Subcutaneous abdominal adipose tissue (tissue), 5 donors: Measurements from ENCODE around the gene ANKRD44.

ENCODE experiments used
- H3K27ac ChIP-seq: one replicate; pipeline ENCODE4 v1.7.0; 2013; ENCODE audit warnings: low read depth, mild to moderate bottlenecking, inconsistent platforms, low read length, moderate library complexity
- H3K27me3 ChIP-seq, 5 donors: one replicate each; pipeline ENCODE4 v1.7.0; 2013; ENCODE audit warnings: low read length in 5 of 5, inconsistent platforms in 1 of 5; ENCODE audit not compliant: control insufficient read depth in 5 of 5, insufficient read depth in 4 of 5
- H3K36me3 ChIP-seq, 5 donors: one replicate each; pipeline ENCODE4 v1.7.0; 2013; ENCODE audit warnings: low read length in 5 of 5; ENCODE audit not compliant: control insufficient read depth in 5 of 5, insufficient read depth in 5 of 5
- H3K4me1 ChIP-seq, 5 donors: one replicate each; pipeline ENCODE4 v1.7.0; 2013; ENCODE audit warnings: low read length in 5 of 5, mild to moderate bottlenecking in 3 of 5, moderate library complexity in 1 of 5; ENCODE audit not compliant: control insufficient read depth in 5 of 5, insufficient read depth in 5 of 5
- H3K4me3 ChIP-seq, 5 donors: one replicate each; pipeline ENCODE4 v1.7.0; 2013; ENCODE audit warnings: low read length in 5 of 5, low read depth in 1 of 5
- H3K9ac ChIP-seq, 5 donors: one replicate each; pipeline ENCODE4 v1.7.0; 2013; ENCODE audit warnings: low read length in 5 of 5, mild to moderate bottlenecking in 4 of 5, moderate library complexity in 3 of 5
- H3K9me3 ChIP-seq, 5 donors: one replicate each; pipeline ENCODE4 v1.7.0; 2013; ENCODE audit warnings: low read length in 5 of 5; ENCODE audit not compliant: control insufficient read depth in 5 of 5
- donor health status: healthy.
- donor health status: healthy.
- donor health status: healthy.
- donor health status: healthy.
- donor health status: healthy.

The ANKRD44 gene

DNA sequence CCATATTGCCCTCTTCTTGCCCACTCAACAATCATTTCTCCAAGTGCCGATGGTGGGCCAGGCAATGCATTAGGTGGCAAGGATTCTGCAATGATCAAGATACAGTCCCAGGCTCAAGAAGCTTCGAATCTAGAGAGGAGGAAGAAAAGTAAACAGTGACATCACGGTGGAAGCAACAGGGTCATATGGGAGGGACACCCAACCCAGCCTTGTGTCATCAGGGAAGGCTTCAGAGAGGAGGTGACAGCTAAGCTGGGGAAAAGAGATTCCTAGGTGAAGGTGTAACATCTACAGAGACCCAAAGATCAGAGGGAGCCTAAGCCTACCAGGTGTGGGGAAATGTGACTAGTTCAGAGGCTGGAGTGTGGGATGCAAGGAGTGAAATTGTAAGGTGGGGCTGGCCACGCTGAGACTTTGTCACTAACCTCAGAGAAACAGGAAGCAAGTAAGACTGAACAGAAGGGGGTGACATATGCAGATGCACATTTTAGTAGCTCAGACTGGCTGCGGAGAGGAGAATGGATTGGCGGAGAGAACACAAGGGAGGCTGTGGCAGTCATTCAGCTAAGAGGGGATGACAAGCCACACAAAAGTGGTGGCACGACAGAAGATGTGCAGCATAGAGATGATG, 104.9 kb downstream of the ANKRD44 start:
- Histone ChIP-seq H3K9ac (no peak overlapping the region), H3K27me3 (no peaks in the 10 kb centered on the region), H3K4me1 (peaks cover 0 to 24% (median 12%) of the 10 kb centered on the region in 5 donors), H3K9me3 (no peaks in the 10 kb centered on the region), H3K27ac (no peak overlapping the region), H3K4me3 (no peak overlapping the region), H3K36me3 (no peaks in the 10 kb centered on the region)

DNA sequence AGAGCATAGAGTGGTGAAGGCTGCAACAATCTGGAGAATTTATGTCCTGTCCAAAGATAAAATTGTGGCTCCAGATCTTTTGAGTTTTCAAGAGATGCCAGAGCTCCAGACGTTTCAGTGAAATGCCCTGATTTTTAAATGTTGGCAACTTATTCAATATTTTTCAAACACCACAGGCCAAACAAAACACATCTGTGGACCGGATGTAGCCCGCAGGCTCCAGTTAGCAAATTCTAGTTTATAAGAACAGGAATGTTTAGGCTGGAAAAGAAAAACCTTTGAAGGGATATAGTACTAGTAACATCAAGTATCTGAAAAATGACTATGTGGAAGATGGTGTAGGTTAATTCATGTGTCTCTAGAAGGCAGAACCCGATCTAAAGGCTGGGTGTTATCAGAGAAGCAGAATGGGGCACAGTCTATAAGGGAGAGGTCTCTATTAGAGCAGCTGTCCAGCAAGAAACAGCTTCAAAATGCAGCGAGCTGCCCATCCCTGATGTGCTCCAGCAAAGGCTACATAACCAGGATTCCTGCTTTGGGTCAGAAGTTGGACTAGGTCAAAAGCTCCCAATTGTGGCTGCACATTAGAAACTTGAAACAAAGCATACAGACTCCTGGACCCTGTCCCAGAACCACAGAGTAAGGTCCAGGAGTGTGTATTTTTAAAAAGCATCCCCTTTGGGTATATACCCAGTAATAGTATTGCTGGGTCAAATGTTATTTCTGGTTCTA, 105.9 kb downstream of the ANKRD44 start:
- H3K36me3 ChIP-seq = no peaks in the 10 kb centered on the region
- H3K4me3 ChIP-seq = no peak overlapping the region
- H3K27ac ChIP-seq = no peak overlapping the region
- H3K9me3 ChIP-seq = no peaks in the 10 kb centered on the region
- no peaks in the 10 kb centered on the region for H3K27me3 ChIP-seq
- no peak overlapping the region for H3K9ac ChIP-seq
- H3K4me1 ChIP-seq = peaks cover 0 to 19% (median 6%) of the 10 kb centered on the region in 5 donors

DNA sequence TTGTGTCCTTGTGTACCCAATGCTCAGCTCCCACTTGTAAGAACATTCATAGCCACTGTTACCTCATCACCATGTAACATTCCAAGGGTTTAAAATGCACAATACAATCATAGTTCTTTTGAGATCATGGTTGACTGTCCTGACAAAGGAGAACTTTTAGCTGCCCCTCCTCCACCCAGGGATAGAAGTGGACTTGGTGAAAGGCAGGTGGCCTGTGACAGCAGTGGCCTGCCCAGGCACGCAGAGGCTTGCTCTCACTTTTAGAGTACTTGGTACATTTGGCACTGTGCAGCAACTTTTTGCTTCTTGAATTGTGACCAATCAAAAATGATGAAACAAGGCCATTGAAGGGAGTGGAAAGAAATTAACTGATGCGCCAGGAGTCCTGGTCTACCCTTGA, 108.7 kb downstream of the ANKRD44 start:
- Histone ChIP-seq H3K9ac (no peak overlapping the region), H3K4me1 (peaks cover 0 to 19% (median 11%) of the 10 kb centered on the region in 5 donors), H3K27ac (no peak overlapping the region), H3K9me3 (no peaks in the 10 kb centered on the region), H3K4me3 (no peak overlapping the region), H3K36me3 (no peaks in the 10 kb centered on the region), H3K27me3 (no peaks in the 10 kb centered on the region)

DNA sequence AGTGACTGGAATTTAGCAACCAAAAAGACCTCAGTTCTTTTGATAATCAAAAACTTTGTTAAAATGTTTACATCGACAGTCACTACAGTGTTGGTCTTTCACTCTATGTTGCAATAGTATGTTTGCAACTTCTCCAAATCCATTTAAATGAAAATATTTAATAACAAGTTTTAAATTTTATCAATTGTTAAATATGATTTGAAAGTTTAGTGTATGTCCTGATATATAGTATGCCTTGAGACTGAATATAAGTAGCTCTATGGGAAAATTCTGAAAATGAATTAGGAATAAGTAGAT, 109.9 kb downstream of the ANKRD44 start:
- H3K27ac ChIP-seq = no peak overlapping the region
- H3K36me3 ChIP-seq = no peaks in the 10 kb centered on the region
- H3K9me3 ChIP-seq = no peaks in the 10 kb centered on the region
- peaks cover 0 to 18% (median 12%) of the 10 kb centered on the region in 5 donors for H3K4me1 ChIP-seq
- no peak overlapping the region for H3K4me3 ChIP-seq
- no peak overlapping the region for H3K9ac ChIP-seq
- no peaks in the 10 kb centered on the region for H3K27me3 ChIP-seq

DNA sequence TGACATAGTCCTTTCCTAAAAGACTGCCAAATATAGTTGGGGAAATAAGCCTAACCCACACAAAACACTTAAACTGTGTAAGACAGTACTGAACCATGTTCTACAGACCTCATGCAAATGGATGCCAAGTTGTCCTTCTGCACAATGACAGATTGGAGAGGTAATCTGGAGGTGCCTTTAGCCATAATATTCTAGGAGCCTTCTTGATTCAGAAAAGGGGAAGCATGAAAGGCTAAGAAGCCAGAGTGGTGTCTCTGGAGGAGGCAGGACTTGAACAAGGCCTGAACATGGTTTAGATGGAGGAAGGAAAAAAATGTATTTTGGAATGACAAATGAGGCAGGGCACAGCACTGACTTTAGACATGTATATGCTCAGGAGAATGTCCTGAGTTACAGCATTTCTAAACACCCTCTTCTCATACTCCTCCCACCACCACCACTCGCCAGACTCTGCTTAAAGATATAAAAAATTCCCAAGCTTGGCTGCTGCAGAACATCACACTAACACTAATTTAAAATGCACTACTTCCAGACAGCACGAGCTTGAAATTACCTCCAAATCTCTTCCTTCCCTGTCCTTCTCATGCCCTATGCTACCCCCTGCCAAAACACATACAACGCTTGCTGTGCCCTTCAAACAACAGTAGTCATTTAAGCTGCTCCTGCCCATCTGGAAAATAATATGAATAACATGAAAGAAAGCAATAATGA, 110.4 kb downstream of the ANKRD44 start:
- no peak overlapping the region for H3K4me3 ChIP-seq
- no peak overlapping the region for H3K9ac ChIP-seq
- no peaks in the 10 kb centered on the region for H3K36me3 ChIP-seq
- H3K27ac ChIP-seq = no peak overlapping the region
- H3K9me3 ChIP-seq = no peaks in the 10 kb centered on the region
- H3K4me1 ChIP-seq = peaks cover 0 to 21% (median 16%) of the 10 kb centered on the region in 5 donors
- H3K27me3 ChIP-seq = no peaks in the 10 kb centered on the region

DNA sequence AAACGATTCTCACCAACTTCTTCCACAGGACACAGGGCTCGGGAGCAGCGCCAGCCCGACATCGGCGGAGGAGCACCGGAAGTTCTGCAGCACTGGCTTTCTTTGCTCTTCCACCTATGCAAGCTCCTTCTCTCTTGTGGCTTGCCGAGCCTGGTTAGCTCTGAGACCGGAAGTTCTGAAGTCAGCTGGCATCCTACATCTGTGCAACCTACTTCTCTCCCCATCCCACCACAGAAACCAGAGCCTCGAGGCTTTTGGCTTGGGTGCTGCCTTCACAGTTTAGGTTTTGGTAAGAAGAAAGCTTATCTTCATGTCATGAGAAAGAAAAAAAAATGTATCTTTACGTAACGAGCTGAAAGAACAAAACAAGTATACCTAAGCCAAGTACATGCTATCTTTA, 111.7 kb downstream of the ANKRD44 start:
- Histone ChIP-seq H3K27me3 (no peaks in the 10 kb centered on the region), H3K9me3 (no peaks in the 10 kb centered on the region), H3K4me1 (peaks cover 0 to 15% (median 11%) of the 10 kb centered on the region in 5 donors), H3K27ac (no peak overlapping the region), H3K36me3 (no peaks in the 10 kb centered on the region), H3K4me3 (peak overlapping the region in 1 of 5 donors; percentile 23), H3K9ac (no peak overlapping the region)

DNA sequence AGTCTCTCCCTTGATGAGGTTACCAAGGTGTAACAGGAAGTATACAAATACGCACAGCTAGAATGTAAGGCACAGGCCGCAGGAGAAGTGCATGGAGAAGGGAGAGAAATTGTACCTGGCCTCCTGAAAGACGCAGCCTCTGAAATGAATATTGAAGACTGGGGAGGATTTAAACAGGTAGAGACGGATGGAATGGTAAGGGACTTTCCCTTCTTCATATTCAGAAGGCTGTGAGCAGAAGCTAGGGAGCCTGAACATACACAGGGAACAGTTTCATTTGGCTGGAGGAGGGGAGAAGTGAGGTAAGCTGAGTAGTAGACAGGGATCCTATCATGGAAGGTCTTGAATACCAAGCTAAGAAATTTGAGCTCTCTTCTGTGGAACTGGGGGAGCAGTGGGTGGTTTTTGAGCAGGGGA, 112.7 kb downstream of the ANKRD44 start:
- Histone ChIP-seq H3K4me3 (no peak overlapping the region), H3K9me3 (no peaks in the 10 kb centered on the region), H3K4me1 (peaks cover 0 to 18% (median 11%) of the 10 kb centered on the region in 5 donors), H3K27me3 (no peaks in the 10 kb centered on the region), H3K9ac (no peak overlapping the region), H3K27ac (no peak overlapping the region), H3K36me3 (no peaks in the 10 kb centered on the region)

DNA sequence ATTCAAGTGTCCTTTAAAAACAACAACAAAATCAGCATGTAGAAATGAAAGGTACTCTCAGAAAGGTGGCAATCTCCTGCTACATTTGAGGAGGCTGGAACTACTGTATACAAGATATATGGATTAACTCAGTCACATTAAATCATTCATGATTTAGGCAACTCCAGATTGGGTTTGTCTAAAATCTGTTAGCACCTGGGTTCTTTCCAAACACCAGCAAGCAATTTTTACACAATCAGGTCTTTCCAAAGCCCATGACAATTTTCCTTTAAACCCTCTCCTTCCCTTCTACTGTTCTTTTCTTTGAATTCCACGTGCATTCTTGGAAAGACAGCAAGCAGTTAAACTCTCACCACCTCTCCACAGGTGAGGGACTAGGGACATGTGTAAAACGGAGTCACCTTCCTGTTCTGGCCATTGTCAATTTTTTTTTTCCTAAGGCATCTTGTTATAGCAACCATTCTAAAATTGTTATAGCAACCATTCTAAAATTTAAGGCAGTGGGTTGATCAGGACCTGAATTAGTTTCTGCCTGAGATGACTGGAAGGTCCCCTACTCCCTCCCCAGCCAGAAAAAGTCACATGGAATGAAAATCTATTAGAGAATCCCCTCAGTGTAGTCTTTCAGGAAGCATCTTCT, 113.9 kb downstream of the ANKRD44 start:
- no peak overlapping the region for H3K9ac ChIP-seq
- no peaks in the 10 kb centered on the region for H3K9me3 ChIP-seq
- H3K36me3 ChIP-seq = no peaks in the 10 kb centered on the region
- peaks cover 0 to 18% (median 11%) of the 10 kb centered on the region in 5 donors for H3K4me1 ChIP-seq
- H3K27me3 ChIP-seq = no peaks in the 10 kb centered on the region
- H3K4me3 ChIP-seq = no peak overlapping the region
- no peak overlapping the region for H3K27ac ChIP-seq

DNA sequence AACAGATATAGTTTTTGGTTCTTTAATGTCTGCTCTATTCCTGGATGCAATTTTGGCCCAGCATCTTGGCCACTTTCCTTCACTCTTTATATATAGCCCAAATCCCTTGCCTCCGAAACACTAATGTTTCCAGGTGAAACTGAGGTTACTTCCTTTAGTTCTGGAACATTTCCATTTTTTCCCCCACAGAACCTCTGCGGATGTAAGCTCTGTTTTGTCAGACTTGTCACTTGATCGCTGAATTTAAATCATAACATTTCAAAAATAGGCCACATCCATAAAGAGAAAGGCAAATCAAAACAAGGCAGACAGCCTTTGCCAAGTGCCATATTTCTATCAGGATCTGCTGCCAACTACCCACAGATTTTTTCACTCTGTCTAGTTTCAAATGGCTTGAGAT, 115.1 kb downstream of the ANKRD44 start:
- Histone ChIP-seq H3K9ac (peak overlapping the region in 1 of 5 donors; percentile 43), H3K36me3 (no peaks in the 10 kb centered on the region), H3K4me1 (peaks cover 0 to 18% (median 11%) of the 10 kb centered on the region in 5 donors), H3K27ac (no peak overlapping the region), H3K4me3 (no peak overlapping the region), H3K9me3 (no peaks in the 10 kb centered on the region), H3K27me3 (no peaks in the 10 kb centered on the region)

DNA sequence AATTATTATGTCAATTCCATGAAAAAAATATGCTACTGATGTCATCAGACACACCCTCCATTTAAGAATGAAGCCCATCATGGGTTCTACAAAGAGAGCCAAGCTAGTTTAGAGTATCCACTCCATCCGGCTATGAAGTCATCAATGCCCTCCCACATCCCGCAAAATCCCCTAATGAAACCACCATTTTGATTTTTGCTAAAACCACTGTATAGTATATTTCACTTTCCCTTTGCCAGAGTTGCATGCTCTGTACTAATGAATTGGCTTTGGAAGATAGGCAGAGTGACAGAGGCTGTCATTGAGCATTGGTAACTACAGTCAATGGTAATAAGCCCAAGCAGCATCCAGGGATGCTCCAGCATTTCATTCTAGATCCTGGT, 118.6 kb downstream of the ANKRD44 start:
- H3K27ac ChIP-seq = no peak overlapping the region

More for the DNA sequence above, 118.6 kb downstream of the ANKRD44 start:
- no peaks in the 10 kb centered on the region for H3K27me3 ChIP-seq
- H3K4me1 ChIP-seq = peaks cover 0 to 17% (median 7%) of the 10 kb centered on the region in 5 donors
- H3K36me3 ChIP-seq = no peaks in the 10 kb centered on the region
- no peak overlapping the region for H3K4me3 ChIP-seq
- no peak overlapping the region for H3K9ac ChIP-seq
- no peaks in the 10 kb centered on the region for H3K9me3 ChIP-seq
